GM21529 (cell line): ENCODE data around the gene OR10AD1.

Source experiments
- ATAC-seq: cut with Tn5 transposase; IDR thresholded peaks from one replicate; pipeline ENCODE4 v1.9.1; 2021; ENCODE audit not compliant: unreplicated experiment

Gene OR10AD1

DNA sequence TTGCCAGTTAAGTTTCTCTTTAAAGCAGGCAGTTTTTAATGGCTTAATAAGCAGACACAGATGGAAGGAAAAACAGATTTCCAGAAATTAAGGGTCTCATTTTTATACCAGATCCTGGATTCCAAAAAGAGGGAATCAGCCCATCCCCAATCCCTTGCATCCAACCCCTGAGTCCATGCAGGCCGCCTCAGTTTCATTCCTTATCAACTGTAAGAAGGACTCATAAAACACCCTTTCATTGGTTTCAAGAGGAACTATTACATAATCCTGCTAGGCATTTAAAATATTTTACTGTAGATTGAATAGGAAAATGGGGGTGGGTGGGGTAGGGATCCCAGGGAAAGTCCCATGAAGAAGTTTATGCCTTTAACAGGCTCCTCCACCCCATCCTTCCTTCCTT lies 10.2 kb downstream of the OR10AD1 start:
- ATAC-seq: no peak

GRCh38 chr12:48191096-48191495 lies 12.0 kb downstream of the OR10AD1 start:
- ATAC-seq: no peak

- ATAC-seq: peak; percentile 55
These were observed 13.6 kb downstream of the OR10AD1 start for GRCh38 chr12:48189331-48190125.

DNA sequence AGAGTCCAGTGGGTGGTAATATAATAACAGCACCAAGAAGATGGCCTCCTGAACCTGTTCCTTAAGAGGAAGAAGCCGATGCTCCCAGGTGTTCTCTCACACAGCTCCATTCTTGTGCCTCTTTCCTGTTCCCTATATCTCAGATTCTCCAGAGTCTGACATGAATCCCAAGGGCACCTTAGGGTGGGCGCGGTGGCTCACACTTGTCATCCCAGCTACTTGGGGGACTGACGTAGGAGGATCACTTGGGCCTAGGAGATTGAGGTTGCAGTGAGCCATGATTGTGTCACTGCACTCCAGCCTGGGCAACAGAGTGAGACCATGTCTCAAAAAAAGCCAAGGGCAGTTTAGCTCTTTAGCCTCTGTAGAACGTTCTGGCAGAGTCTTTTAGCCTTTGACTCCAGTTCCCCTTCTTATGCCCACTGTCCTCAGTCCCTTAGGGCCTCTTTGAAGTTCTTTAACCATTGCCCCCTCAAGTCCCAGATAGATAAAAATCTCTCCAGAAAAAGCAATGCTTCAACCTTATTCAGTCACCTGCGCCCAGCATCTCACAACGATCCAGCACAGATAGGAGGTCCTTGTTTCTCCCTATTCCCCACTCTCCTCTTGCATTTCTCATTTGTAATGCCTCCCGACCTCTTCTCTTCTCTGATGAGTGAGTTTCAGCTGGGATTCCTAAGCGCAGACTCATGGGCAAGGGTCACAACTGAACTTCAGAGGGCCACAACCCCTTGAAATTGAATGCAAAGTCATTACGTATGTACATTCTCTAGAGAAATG lies 15.0 kb downstream of the OR10AD1 start:
- ATAC-seq: no peak

GRCh38 chr12:48185181-48185919 lies 17.7 kb downstream of the OR10AD1 start:
- ATAC-seq: no peak

- ATAC-seq: no peak
These were observed 18.6 kb downstream of the OR10AD1 start for GRCh38 chr12:48184549-48184922.

DNA sequence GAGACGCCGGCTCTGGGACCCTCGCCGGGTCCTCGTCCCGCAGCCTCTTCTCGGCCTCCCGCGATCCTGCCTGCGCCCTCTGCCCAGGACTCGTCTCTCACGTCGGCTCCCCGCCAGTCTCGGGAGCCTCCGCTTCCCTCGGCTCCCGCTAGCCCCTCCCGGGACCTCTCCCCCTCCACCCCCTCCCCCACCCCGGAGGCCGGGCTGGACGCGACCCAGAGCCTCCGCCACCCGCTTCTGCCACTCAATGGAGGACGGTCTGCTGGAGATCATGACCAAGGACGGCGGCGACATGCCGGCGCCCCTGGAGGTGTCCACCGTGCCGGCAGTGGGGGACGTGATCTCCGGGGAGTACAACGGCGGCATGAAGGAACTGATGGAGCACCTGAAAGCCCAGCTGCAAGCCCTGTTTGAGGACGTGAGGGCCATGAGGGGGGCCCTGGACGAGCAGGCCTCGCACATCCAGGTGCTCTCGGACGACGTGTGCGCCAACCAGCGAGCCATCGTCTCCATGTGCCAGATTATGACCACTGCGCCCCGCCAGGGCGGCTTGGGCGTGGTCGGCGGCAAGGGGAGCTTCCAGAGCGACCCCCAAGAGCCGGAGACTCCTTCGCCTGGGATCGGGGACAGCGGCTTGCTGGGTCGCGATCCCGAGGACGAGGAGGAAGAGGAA lies 19.1 kb downstream of the OR10AD1 start:
- ATAC-seq: no peak

DNA sequence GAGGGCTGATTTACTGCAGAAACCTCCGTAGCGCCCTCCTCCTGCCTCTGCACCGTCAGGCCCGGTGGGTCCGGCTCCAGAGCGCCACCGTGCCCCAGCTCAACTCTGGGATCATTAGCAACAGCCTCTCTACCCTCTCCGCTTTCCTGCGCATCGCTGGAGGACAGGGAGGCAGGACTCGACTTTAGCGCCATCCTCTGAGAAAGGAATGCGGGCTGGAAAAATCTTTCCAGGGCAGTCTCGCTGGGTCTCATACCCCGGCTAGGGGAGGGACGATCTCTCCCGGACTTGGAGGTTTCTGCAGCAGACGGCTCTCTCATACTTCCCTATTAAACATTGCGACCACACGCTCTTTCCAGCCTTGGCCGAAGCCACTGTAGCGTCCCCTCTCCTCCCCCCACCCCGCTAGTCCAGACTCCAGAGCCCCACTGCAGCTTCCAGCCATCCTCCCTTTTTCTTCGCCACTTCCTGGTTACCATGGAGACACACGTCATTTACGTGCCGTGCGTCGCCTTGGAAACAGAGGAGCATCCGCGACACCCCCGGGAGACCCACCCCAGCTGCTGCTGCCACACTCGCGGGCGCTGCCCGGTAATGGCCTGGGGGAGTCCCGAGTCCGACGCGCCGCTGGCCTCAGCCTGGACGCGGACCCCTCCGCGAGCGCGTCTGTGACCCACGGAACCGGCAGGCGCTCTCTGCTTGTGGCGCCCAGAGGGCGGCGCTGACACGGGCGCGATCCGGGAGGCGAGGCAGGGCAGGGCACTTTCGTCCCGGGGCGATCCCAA lies 19.8 kb downstream of the OR10AD1 start, which contains the start of gene CCDC184:
TSS of gene CCDC184 (plus strand) at position 554 of the 785 bp plus-strand sequence. CDS start 479 bp downstream, outside the sequence.
- peak; percentile 79 for ATAC-seq

- ATAC-seq: no peak
These were observed 20.5 kb downstream of the OR10AD1 start for GRCh38 chr12:48182631-48183030.

DNA sequence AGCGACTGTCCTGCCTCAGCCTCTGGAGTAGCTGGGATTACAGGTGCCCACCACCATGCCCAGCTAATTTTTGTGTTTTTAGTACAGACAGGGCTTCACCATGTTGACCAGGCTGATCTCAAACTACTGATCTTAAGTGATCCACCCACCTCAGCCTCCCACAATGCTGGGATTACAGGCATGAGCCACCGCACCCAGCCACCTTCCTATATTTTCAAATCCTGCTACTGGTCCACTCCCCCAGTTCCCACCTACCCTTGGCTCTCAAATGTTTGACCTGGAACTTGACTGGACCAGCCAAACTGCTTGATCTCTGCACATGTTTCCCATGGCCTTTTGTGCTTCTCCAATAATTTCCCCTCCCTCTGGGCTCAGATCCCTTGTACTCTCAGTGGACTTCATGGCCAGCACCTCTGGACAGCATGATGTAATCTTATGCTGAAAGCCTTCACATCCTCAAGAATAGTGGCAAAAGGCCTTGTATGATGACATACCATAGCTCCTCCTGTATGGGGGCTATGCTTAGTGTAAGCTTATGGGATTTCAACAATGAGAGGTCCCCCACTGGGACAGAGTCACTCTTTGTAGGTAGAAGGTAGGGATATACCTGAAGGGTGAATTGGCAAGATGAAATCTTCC lies 22.1 kb downstream of the OR10AD1 start:
- no peak for ATAC-seq

DNA sequence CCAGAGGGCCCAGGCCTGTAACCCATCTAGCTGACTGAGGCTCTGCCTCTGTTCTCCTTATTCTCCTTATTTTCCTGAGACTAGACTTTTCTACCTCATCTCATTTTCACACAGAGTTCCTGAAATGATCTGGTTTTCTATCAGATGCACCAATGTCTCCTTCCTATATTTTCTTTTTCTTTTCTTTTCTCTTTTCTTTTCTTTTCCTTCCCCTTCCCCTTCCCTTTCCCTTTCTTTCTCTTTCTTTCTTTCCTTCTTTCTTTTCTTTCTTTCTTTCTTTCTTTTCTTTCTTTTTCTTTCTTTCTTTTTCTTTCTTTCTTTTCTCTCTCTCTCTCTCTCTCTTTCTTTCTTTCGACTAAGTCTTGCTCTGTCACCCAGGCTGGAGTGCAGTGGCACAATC lies 22.7 kb downstream of the OR10AD1 start:
- ATAC-seq: no peak

GRCh38 chr12:48179466-48179865 lies 23.6 kb downstream of the OR10AD1 start:
- no peak for ATAC-seq

DNA sequence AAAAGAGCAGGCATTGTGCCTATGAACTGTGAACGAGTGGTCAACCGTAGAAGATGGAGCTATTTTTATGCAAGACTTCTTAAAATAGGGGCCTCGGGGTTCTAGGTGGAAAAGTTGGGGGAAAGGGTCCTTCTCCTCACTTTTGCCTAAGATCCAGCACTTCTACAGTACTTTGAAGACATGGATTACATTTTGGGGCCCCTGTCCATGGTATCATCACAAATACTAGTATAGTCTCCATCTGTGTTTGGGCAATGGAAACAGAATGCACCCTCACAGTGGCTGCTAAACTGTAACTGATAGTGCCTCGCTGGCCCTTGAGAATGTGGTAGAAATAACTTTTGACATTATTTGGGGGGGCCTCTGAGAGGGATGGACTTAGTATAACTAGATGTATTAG lies 25.1 kb downstream of the OR10AD1 start:
- no peak for ATAC-seq

DNA sequence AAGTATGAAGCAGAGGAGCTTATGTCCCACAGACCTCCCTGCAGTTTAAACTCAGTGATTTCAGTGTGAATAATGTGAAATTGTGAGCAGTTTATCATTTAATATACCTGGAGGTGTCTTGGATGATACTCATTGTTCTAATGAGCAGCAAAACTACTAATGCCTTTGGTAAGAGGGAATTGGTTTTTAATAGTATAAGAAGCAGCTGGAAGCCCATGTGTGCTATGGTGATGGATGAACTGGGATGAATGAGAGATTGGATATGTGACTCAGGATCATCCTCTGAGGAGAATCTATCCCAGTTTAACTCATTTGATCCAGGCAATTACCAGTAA lies 26.7 kb downstream of the OR10AD1 start:
- no peak for ATAC-seq

- no peak for ATAC-seq
These were observed 27.3 kb downstream of the OR10AD1 start for GRCh38 chr12:48175613-48176416.

DNA sequence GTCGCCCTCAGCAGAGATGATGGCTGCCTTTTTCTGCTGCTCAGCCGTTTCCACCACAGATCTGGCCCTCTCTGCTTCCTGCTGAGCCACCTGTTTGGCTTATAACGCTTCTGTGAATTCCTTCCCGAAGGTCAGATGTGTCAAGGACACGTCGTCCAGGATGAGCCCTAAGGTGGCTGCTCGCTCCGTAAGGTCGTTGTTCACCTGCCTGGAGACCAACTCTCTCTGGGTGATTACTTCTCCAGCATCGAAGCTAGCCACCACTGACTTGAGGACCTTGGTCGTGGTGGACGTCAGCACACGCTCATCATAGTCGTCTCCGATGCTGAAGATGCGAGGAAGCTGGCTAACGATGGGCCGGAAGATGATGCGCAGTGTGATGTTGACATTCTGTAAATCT lies 34.1 kb downstream of the OR10AD1 start:
- ATAC-seq: no peak

GRCh38 chr12:48165089-48165981 lies 37.8 kb downstream of the OR10AD1 start:
- ATAC-seq: peak; percentile 51

DNA sequence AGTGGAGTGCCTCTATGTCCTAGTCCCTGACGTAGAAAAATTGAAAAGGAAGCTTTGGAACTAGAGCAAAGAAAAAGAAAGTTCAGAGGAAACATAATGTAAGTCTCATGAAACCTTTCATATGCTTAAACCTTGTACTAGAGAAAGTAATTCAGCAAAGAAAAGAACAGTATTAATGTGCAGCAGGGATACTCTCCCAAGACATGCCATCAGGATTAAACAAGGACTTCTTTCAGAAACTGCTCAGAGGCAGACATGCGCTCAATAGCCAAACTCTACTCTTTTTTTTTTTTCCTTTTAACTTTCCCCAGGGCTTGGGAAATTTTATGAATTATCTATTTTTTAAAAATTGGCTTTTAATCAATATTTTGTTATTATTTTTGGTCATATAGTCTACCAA lies 38.6 kb downstream of the OR10AD1 start:
- ATAC-seq: no peak
